ENCODE measurements around the gene GEMIN7. TPM values are rescaled to one million over a fixed set of nuclear protein-coding genes. Genes with fewer than 3 reads are reported as not detected.

GEMIN7 gene
- total and polyA plus RNA-seq, 2 of the 13 experiments (the other 11 are each of a cell fraction or from before 2014, with no cell fraction given): 24.1 to 30.6 TPM

DNA sequence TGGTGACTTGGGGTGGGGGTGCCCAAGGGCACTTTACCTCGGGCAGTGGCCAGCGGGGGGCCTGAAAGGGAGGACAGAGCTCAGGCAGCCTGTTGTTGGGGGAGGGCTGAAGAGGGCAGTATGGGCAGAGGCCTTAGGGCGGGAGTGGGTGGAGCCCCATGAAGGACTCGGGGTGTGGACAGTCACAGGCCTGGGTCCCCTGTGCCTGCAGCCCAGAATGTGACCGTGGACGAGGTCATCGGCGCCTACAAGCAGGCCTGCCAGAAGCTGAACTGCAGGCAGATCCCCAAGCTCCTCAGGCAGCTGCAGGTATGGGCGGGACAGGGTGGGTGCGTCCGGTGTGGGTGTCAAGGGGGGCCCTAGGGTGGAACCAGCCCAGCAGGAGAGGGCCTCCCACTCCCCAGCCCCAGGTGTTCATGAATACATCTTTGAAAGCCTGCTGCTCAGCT lies 59.3 kb downstream of the GEMIN7 start:
- TF ChIP-seq ZNF160 (CRISPR knock-in tag; IDR thresholded peaks at IDR 0.05): no peak
- no peak for TF ChIP-seq NBN (conservative IDR thresholded peaks at IDR 0.05)
- no peak for TF ChIP-seq DNMT3B (CRISPR knock-in tag; conservative IDR thresholded peaks at IDR 0.05)
- intact Hi-C loops (cut with micrococcal nuclease; ENCODE audit: unreplicated experiment): no loop called here
- ChIA-PET POLR2A (interaction anchor here (1.3 kb wide), 1 partner anchor 40 kb away, joined by 3 read pairs; the partner anchor contains the start of gene TRAPPC6A), CTCF (ENCODE audit: low intra/inter-chr PET ratio, low total read pairs) (no interaction called here)
- FAIRE-seq (no peak), DNase-seq (ENCODE audit: low spot score) (no peak), ATAC-seq (no peak)
- WGBS (ENCODE audit: low lambda C conversion rate): 79% methylated on average over 4 of the region's 11 CpGs
- no peak overlapping the region for H3K4me3 ChIP-seq (replicated peaks in 1 of 3; ENCODE audit: insufficient read depth in 1 of 3, low read depth in 2 of 3, low read length in 3 of 3)
- peaks cover 8 to 10% of the 10 kb centered on the region in 2 experiments; a peak in 3 of 5 replicates for H3K36me3 ChIP-seq (replicated peaks in 1 of 2; ENCODE audit: control insufficient read depth in 1 of 2, insufficient read depth in 2 of 2, low read length in 2 of 2)
- H3K9me3 ChIP-seq (ENCODE audit: low read length): no peaks in the 10 kb centered on the region
- no peaks in the 10 kb centered on the region for H4K20me1 ChIP-seq (ENCODE audit: insufficient read depth, low read length)
- in situ Hi-C loops (cut with HindIII; ENCODE audit: extremely low pct_ligation_motif_present, low pct_unique_long_range_greater_than_20kb): no loop called here
- H3K9ac ChIP-seq (ENCODE audit: insufficient read depth, low read depth, low read length): no peak overlapping the region
- peaks cover 24% of the 10 kb centered on the region for H3K79me2 ChIP-seq (ENCODE audit: insufficient read depth, low read length)
- BruUV-seq (replicated peaks): no TSS peak
- no peak overlapping the region for H2AFZ ChIP-seq (ENCODE audit: low read length)
- H3K27me3 ChIP-seq (ENCODE audit: control insufficient read depth in 1 of 2, insufficient read depth in 2 of 2, low read length in 2 of 2): no peaks in the 10 kb centered on the region
- peaks cover 27% of the 10 kb centered on the region for H3K4me1 ChIP-seq (ENCODE audit: insufficient read depth, low read length)
- H3K27ac ChIP-seq (ENCODE audit: extremely low read length, insufficient read depth, low read length): no peak overlapping the region
- H3K4me2 ChIP-seq (ENCODE audit: low read depth, low read length): no peak overlapping the region

DNA sequence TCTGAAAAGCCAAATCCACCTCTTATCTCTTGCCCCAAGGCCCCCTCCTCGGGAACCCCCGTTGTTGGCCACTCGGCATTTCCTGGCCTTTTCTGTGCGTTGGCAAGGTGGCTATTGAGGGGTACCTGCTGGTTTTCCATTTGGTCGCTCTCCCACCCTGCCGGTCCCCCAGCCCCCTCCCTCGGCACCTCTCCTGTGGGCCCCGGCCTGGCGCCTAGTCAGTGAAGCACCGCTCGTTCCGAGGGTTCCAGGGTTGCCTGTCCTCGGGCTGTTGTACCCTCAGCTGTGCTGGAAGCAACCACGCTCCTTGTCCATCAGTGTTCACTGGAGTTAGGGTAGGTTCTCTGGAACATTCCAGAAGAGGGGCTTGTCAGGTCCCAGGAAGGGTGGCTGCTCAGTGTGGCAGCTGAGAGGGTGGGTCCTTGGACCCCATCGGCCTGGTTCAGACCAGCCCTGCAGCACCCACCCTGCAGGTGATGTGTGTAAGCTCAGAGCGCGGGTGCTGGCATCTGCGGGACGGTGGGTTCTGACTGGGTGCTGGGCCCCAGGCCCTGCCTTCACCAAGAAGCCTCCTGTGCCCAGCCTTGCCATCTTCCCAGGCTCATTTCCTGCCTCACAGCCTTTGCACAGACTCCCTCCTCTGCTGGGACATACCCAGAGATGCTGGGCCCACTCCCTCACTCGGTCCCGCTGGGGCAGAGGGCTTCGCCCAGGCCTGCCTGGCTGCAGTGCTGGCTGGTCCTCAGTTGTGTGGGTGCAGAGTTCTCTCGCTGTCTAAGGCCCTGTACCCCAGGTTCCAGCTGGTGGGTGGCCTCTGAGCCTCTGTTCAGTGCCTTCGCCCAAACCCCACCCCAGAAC lies 60.5 kb downstream of the GEMIN7 start:
- ChIA-PET CTCF (ENCODE audit: low intra/inter-chr PET ratio, low total read pairs) (no interaction called here), POLR2A (no interaction called here)
- H3K27me3 ChIP-seq (ENCODE audit: control insufficient read depth in 1 of 2, insufficient read depth in 2 of 2, low read length in 2 of 2): no peaks in the 10 kb centered on the region
- peaks cover 9 to 10% of the 10 kb centered on the region in 2 experiments; a peak in 3 of 5 replicates for H3K36me3 ChIP-seq (replicated peaks in 1 of 2; ENCODE audit: control insufficient read depth in 1 of 2, insufficient read depth in 2 of 2, low read length in 2 of 2)
- ATAC-seq (no peak), DNase-seq (ENCODE audit: low spot score) (no peak), FAIRE-seq (no peak)
- H3K27ac ChIP-seq (ENCODE audit: extremely low read length, insufficient read depth, low read length): no peak overlapping the region
- no peak overlapping the region for H2AFZ ChIP-seq (ENCODE audit: low read length)
- no peak overlapping the region for H3K9ac ChIP-seq (ENCODE audit: insufficient read depth, low read depth, low read length)
- H4K20me1 ChIP-seq (ENCODE audit: insufficient read depth, low read length): no peaks in the 10 kb centered on the region
- TF ChIP-seq ZNF878 (CRISPR knock-in tag; IDR thresholded peaks at IDR 0.05) (no peak), MTA3 (CRISPR knock-in tag; IDR thresholded peaks at IDR 0.05) (no peak), ZNF235 (CRISPR knock-in tag; IDR thresholded peaks at IDR 0.05; ENCODE audit: borderline replicate concordance) (no peak), ZNF629 (CRISPR knock-in tag; conservative IDR thresholded peaks at IDR 0.05) (no peak)
- TF ChIP-seq, protein P1, sequence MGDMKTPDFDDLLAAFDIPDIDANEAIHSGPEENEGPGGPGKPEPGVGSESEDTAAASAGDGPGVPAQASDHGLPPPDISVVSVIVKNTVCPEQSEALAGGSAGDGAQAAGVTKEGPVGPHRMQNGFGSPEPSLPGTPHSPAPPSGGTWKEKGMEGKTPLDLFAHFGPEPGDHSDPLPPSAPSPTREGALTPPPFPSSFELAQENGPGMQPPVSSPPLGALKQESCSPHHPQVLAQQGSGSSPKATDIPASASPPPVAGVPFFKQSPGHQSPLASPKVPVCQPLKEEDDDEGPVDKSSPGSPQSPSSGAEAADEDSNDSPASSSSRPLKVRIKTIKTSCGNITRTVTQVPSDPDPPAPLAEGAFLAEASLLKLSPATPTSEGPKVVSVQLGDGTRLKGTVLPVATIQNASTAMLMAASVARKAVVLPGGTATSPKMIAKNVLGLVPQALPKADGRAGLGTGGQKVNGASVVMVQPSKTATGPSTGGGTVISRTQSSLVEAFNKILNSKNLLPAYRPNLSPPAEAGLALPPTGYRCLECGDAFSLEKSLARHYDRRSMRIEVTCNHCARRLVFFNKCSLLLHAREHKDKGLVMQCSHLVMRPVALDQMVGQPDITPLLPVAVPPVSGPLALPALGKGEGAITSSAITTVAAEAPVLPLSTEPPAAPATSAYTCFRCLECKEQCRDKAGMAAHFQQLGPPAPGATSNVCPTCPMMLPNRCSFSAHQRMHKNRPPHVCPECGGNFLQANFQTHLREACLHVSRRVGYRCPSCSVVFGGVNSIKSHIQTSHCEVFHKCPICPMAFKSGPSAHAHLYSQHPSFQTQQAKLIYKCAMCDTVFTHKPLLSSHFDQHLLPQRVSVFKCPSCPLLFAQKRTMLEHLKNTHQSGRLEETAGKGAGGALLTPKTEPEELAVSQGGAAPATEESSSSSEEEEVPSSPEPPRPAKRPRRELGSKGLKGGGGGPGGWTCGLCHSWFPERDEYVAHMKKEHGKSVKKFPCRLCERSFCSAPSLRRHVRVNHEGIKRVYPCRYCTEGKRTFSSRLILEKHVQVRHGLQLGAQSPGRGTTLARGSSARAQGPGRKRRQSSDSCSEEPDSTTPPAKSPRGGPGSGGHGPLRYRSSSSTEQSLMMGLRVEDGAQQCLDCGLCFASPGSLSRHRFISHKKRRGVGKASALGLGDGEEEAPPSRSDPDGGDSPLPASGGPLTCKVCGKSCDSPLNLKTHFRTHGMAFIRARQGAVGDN (CRISPR knock-in tag; IDR thresholded peaks at IDR 0.05): 0 out of 2 replicates have a peak, but pooled peaks have one; percentile 18
- peaks cover 27% of the 10 kb centered on the region for H3K4me1 ChIP-seq (ENCODE audit: insufficient read depth, low read length)
- intact Hi-C loops (cut with micrococcal nuclease; ENCODE audit: unreplicated experiment) (no loop called here), in situ Hi-C loops (cut with HindIII; ENCODE audit: extremely low pct_ligation_motif_present, low pct_unique_long_range_greater_than_20kb) (no loop called here)
- no TSS peak for BruUV-seq (replicated peaks)
- H3K4me3 ChIP-seq (replicated peaks in 1 of 3; ENCODE audit: insufficient read depth in 1 of 3, low read depth in 2 of 3, low read length in 3 of 3): no peak overlapping the region
- H3K4me2 ChIP-seq (ENCODE audit: low read depth, low read length): no peak overlapping the region
- peaks cover 20% of the 10 kb centered on the region for H3K79me2 ChIP-seq (ENCODE audit: insufficient read depth, low read length)
- 96% methylated on average over 15 of the region's 24 CpGs for WGBS (ENCODE audit: low lambda C conversion rate)
- H3K9me3 ChIP-seq (ENCODE audit: low read length): no peaks in the 10 kb centered on the region
